Amygdala (tissue), 56 donors: ENCODE data around the gene PVALEF.

Experiments used
- DNase-seq, 56 donors: peaks; one replicate each; lab custom pipeline; 2025; lab: John Stamatoyannopoulos, UW

Gene PVALEF

DNA sequence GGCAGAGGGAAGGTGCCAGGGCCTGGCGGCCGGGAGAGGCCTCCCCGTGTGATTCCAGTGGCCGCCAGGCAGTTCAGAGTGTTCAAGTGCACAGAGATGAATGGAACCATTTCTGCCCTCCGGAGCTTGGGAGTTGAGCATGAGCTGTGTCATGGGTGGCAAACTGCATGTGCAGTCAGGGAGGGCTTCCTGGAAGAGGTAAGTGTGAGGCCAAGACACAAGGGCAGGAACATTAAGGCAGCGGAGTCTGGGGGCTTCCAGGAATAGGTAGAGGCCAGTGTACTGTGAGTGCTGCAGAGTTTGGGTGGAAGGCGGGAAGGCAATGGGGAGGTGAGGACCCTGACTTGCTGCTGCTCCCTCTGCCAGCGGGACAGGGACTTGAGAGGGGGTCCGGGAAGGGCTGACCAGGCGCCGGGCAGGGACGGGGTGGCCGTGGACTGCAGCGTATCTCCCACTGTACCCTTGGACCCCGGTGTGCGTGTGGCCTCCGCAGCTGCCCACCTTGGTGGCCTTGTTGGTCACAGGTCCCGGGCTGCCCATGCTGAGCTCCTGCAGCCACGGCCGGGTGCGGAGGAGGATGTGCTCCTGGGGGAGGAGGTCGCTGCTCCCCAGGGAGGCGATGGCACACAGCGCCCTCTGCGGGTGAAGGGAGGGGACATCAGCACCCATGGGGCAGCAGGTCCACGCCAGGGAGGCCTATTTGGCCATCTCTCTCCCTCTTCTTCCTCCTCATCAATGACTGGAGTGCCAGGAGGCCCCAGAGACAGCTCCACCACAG is 64.9 kb downstream of the PVALEF start:
- no peak for DNase-seq

DNA sequence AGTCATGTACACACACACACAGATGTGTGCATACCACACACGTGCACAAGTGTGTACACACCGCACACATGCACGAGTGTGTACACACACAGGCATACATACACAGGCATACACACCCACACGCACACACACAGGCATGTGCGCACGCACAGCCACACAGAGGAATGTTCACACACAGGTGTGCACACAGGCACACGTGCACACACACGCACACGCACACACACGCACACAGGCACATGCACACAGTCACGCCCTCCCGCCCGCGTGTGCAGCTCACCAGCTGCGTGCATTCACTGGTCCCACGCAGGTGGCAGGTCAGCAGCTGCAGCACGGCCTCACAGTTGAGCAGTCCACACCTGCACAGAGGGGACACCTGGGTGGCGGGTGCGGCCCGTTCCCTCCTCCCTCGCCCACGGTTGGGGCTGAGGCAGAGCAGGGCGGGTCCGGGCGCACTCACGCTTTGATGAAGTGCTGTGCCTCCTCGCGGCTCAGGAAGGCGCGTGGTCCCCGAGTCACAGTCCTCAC is 65.9 kb downstream of the PVALEF start:
- no peak for DNase-seq

DNA sequence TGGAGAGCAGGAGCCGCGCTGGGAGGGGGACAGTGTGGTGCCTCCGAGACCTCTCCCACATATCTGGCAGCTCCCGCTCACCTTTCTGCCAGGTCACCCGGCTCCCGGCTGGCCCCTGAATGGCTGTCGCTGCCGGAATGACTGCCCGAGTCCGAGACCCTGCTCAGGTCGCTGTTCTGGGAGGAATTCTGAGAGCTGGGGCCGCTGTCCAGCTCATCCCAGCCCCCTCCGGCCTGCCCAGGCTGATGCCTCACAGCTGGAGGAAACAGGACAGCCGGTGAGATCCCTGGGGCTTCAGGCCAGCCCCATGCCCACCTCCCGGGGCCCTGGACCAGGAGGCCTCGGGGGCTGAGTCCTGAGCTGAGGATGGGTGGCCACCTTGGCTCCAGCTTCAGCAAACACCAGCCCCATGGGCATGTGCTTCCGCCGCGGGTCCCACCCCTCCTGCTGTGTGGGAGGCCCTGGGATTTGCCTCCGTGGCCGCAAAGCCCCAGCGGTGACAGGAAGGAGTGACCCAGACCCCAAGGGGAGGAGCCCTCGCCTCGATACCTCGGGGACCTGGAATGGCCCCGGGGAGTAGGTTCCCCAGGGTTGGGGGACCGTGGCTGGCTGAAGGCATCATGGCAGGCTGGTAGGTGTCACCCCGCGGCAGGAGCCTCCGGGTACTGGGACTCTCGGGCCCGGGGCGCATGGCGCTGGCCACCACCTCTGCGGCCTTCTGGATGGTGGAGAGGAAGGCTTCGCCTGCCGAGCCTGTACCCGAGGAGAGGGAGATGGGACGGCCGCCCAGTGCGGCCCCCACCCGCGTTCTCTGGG is 66.7 kb downstream of the PVALEF start:
- DNase-seq: no peak
